ENCODE measurements around the gene VAT1L. TPM values are rescaled to one million over a fixed set of nuclear protein-coding genes. Genes with fewer than 3 reads are reported as not detected.

The VAT1L gene
- total RNA-seq, 1 experiment from 2014 or later, result 0.10 TPM

- intact Hi-C loops (cut with micrococcal nuclease), result no loop called here
- ATAC-seq, result no peak
- Histone ChIP-seq H3K4me1 (ENCODE audit: control insufficient read depth in 1 of 2, insufficient read depth in 2 of 2, low read length in 2 of 2) (no peaks in the 10 kb centered on the region), H3K4me2 (ENCODE audit: low read length) (no peak overlapping the region), H3K79me2 (ENCODE audit: insufficient read depth, low read length) (no peaks in the 10 kb centered on the region), H3K9ac (ENCODE audit: low read length) (no peak overlapping the region), H3K4me3 (replicated peaks in 1 of 2; ENCODE audit: low read depth in 1 of 2, low read length in 2 of 2) (no peak overlapping the region), H2AFZ (ENCODE audit: low read depth, low read length, poor library complexity, severe bottlenecking) (no peak overlapping the region), H3K27me3 (ENCODE audit: insufficient read depth, low read length) (peaks cover 75% of the 10 kb centered on the region), H3K36me3 (ENCODE audit: control insufficient read depth in 1 of 2, insufficient read depth in 2 of 2, low read length in 2 of 2) (no peaks in the 10 kb centered on the region), H3K9me3 (ENCODE audit: control insufficient read depth in 1 of 2, insufficient read depth in 1 of 2, low read depth in 1 of 2, low read length in 2 of 2) (no peaks in the 10 kb centered on the region), H3K9me2 (ENCODE audit: insufficient read depth) (no peaks in the 10 kb centered on the region), H3K27ac (ENCODE audit: low read depth, low read length) (no peak overlapping the region), H4K20me1 (ENCODE audit: insufficient read depth) (no peaks in the 10 kb centered on the region)
- no peak for TF ChIP-seq POLR2AphosphoS5 (IDR thresholded peaks at IDR 0.05; ENCODE audit: low read depth, low read length)
- TF ChIP-seq ZFX (IDR thresholded peaks at IDR 0.05), result no peak
- TF ChIP-seq ZBTB33 (IDR thresholded peaks at IDR 0.05; ENCODE audit: extremely low read depth, insufficient replicate concordance, low read length), result no peak
- no peak for TF ChIP-seq POLR2A (IDR thresholded peaks at IDR 0.05; ENCODE audit: borderline replicate concordance, extremely low read depth, insufficient read depth, insufficient read length)
- TF ChIP-seq JUND (IDR thresholded peaks at IDR 0.05), result no peak
- no peak for TF ChIP-seq MAX (IDR thresholded peaks at IDR 0.05)
- no peak for TF ChIP-seq SP1 (IDR thresholded peaks at IDR 0.05; ENCODE audit: low read depth)
- TF ChIP-seq FOSL1 (IDR thresholded peaks at IDR 0.05; ENCODE audit: low read depth), result no peak
- BruUV-seq (replicated peaks), result no TSS peak
- POLR2A ChIA-PET, result no interaction called here
- RAD21 ChIA-PET (ENCODE audit: low non-redundant PET in 1 of 2, low total read pairs in 2 of 2, uncharacterized antibody in 2 of 2, unreplicated experiment in 2 of 2), result no interaction called here
- no peak for DNase-seq (ENCODE audit: low read depth, low spot score)
- CTCF ChIA-PET, result interaction anchor here (1.2 kb wide), 1 partner anchor 183 kb away, joined by 4 read pairs; no protein-coding TSS in a partner anchor
These were observed 32.0 kb downstream of the VAT1L start for GRCh38 chr16:77820340-77820739.

- H3K4me1 ChIP-seq (ENCODE audit: control insufficient read depth in 1 of 2, insufficient read depth in 2 of 2, low read length in 2 of 2), result no peaks in the 10 kb centered on the region
- H3K4me2 ChIP-seq (ENCODE audit: low read length), result no peak overlapping the region
- no peaks in the 10 kb centered on the region for H3K9me3 ChIP-seq (ENCODE audit: control insufficient read depth in 1 of 2, insufficient read depth in 1 of 2, low read depth in 1 of 2, low read length in 2 of 2)
- ChIA-PET CTCF (no interaction called here), POLR2A (no interaction called here), RAD21 (ENCODE audit: low non-redundant PET in 1 of 2, low total read pairs in 2 of 2, uncharacterized antibody in 2 of 2, unreplicated experiment in 2 of 2) (no interaction called here)
- no peaks in the 10 kb centered on the region for H4K20me1 ChIP-seq (ENCODE audit: insufficient read depth)
- intact Hi-C loops (cut with micrococcal nuclease), result no loop called here
- H3K9me2 ChIP-seq (ENCODE audit: insufficient read depth), result no peaks in the 10 kb centered on the region
- no peak overlapping the region for H2AFZ ChIP-seq (ENCODE audit: low read depth, low read length, poor library complexity, severe bottlenecking)
- peaks cover 76% of the 10 kb centered on the region for H3K27me3 ChIP-seq (ENCODE audit: insufficient read depth, low read length)
- TF ChIP-seq MAX (IDR thresholded peaks at IDR 0.05), result no peak
- TF ChIP-seq ATF3 (IDR thresholded peaks at IDR 0.05), result no peak
- TF ChIP-seq YY1 (IDR thresholded peaks at IDR 0.05; ENCODE audit: extremely low read depth, insufficient replicate concordance, low read depth, low read length), result no peak
- no peak for TF ChIP-seq ZFX (IDR thresholded peaks at IDR 0.05)
- TF ChIP-seq POLR2AphosphoS5 (IDR thresholded peaks at IDR 0.05; ENCODE audit: low read depth, low read length), result no peak
- TF ChIP-seq POLR2A (IDR thresholded peaks at IDR 0.05; ENCODE audit: borderline replicate concordance, extremely low read depth, insufficient read depth, insufficient read length), result no peak
- TF ChIP-seq EZH2 (IDR thresholded peaks at IDR 0.05), result no peak
- no peak for TF ChIP-seq SRF (IDR thresholded peaks at IDR 0.05; ENCODE audit: low read depth)
- TF ChIP-seq FOSL1 (IDR thresholded peaks at IDR 0.05; ENCODE audit: low read depth), result no peak
- TF ChIP-seq ZNF274 (IDR thresholded peaks at IDR 0.05; ENCODE audit: low read depth, low read length), result no peak
- TF ChIP-seq EZH2phosphoT487 (IDR thresholded peaks at IDR 0.05; ENCODE audit: borderline replicate concordance), result no peak
- no peaks in the 10 kb centered on the region for H3K36me3 ChIP-seq (ENCODE audit: control insufficient read depth in 1 of 2, insufficient read depth in 2 of 2, low read length in 2 of 2)
- no peaks in the 10 kb centered on the region for H3K79me2 ChIP-seq (ENCODE audit: insufficient read depth, low read length)
- H3K9ac ChIP-seq (ENCODE audit: low read length), result no peak overlapping the region
- no peak overlapping the region for H3K27ac ChIP-seq (ENCODE audit: low read depth, low read length)
- BruUV-seq (replicated peaks), result no TSS peak
- no peak for ATAC-seq
- DNase-seq (ENCODE audit: low read depth, low spot score), result no peak
- H3K4me3 ChIP-seq (replicated peaks in 1 of 2; ENCODE audit: low read depth in 1 of 2, low read length in 2 of 2), result no peak overlapping the region
These were observed 34.3 kb downstream of the VAT1L start for GRCh38 chr16:77822661-77823060.
